ENCODE results near the gene ELN.

- TF ChIP-seq HDGF (IDR thresholded peaks at IDR 0.05; ENCODE audit: borderline replicate concordance) (no peak), SP1 (IDR thresholded peaks at IDR 0.05) (no peak), CTBP1 (IDR thresholded peaks at IDR 0.05; ENCODE audit: borderline replicate concordance) (no peak), SUZ12 (IDR thresholded peaks at IDR 0.05) (no peak), BHLHE40 (IDR thresholded peaks at IDR 0.05; ENCODE audit: borderline replicate concordance) (no peak)
Observed at GRCh38 chr7:74058486-74058885, 30.5 kb downstream of the ELN start.
